Cardiac muscle cell (in vitro differentiated cells and primary cell): Measurements from ENCODE around the gene CYP27C1. TPM values are rescaled to one million over a fixed set of nuclear protein-coding genes. Genes with fewer than 3 reads are reported as not detected.
A peak's percentile ranks its signal among the peaks of the same experiment; 100 is the strongest.
"Not testable (repeated sequence)": the region's sequence is repeated elsewhere in the genome, so short reads cannot be mapped to it uniquely, and the experiment has no call there.

Source experiments
- DNase-seq, 2 donors: peaks; one replicate each; pipeline versions ENCODE4 v3.0.0 to v3.0.0-alpha.2; 2010 to 2017; ENCODE audit warnings: low read depth in 1 of 2, low spot score in 1 of 2
- H3K27ac ChIP-seq: fragments of 200-600 bp; sonication (generic); 2 replicates; pipeline ENCODE4 v1.5.1; 2016
- H3K27me3 ChIP-seq: fragments of 200-600 bp; sonication (generic); 2 replicates; pipeline ENCODE4 v1.6.0; 2016; ENCODE audit warnings: control low read depth
- H3K36me3 ChIP-seq: fragments of 200-600 bp; sonication (generic); 2 replicates; pipeline ENCODE4 v1.5.1; 2016; ENCODE audit warnings: control low read depth
- H3K4me1 ChIP-seq: fragments of 200-600 bp; sonication (generic); 2 replicates; pipeline ENCODE4 v1.8.1; 2017; ENCODE audit warnings: low read depth, mild to moderate bottlenecking, mixed run types
- H3K4me3 ChIP-seq: fragments of 200-600 bp; sonication (generic); 2 replicates; pipeline ENCODE4 v1.5.1; 2016; ENCODE audit warnings: mild to moderate bottlenecking
- H3K9me3 ChIP-seq: fragments of 200-600 bp; sonication (generic); 2 replicates; pipeline ENCODE4 v1.5.1; 2017; ENCODE audit warnings: low read depth, mild to moderate bottlenecking, control low read depth
- polyA plus RNA-seq: library from polyadenylated mRNA; unstranded; fragments of >200 nt; fragmentation: Nextera tagmentation; extraction: Ambion mirVana; gene quantifications from 2 replicates; pipeline ENCODE4 v1.2.1, GENCODE V29; 2016
- total RNA-seq: library from RNA; depleted of rRNA; stranded (reverse); fragments of >200 nt; gene quantifications from 2 replicates; pipeline ENCODE4 v1.2.3, GENCODE V29; 2016
- TF ChIP-seq, protein P1 (sequence below): IDR thresholded peaks from 2 replicates; pipeline ENCODE4 v1.5.1; 2012; ENCODE audit warnings: low read depth, mild to moderate bottlenecking, low read length

The CYP27C1 gene
- total and polyA plus RNA-seq, 2 experiments from 2014 or later: 1.5 to 3.6 TPM

GRCh38 chr2:127235082-127235702 lies 15.1 kb upstream of the CYP27C1 start:
- no peak for DNase-seq
- no peak overlapping the region for H3K4me3 ChIP-seq
- no peaks in the 10 kb centered on the region for H3K36me3 ChIP-seq
- H3K27me3 ChIP-seq: no peaks in the 10 kb centered on the region
- no peak overlapping the region for H3K27ac ChIP-seq
- TF ChIP-seq, protein P1, sequence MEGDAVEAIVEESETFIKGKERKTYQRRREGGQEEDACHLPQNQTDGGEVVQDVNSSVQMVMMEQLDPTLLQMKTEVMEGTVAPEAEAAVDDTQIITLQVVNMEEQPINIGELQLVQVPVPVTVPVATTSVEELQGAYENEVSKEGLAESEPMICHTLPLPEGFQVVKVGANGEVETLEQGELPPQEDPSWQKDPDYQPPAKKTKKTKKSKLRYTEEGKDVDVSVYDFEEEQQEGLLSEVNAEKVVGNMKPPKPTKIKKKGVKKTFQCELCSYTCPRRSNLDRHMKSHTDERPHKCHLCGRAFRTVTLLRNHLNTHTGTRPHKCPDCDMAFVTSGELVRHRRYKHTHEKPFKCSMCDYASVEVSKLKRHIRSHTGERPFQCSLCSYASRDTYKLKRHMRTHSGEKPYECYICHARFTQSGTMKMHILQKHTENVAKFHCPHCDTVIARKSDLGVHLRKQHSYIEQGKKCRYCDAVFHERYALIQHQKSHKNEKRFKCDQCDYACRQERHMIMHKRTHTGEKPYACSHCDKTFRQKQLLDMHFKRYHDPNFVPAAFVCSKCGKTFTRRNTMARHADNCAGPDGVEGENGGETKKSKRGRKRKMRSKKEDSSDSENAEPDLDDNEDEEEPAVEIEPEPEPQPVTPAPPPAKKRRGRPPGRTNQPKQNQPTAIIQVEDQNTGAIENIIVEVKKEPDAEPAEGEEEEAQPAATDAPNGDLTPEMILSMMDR: no peak
- no peaks in the 10 kb centered on the region for H3K9me3 ChIP-seq
- no peaks in the 10 kb centered on the region for H3K4me1 ChIP-seq

DNA sequence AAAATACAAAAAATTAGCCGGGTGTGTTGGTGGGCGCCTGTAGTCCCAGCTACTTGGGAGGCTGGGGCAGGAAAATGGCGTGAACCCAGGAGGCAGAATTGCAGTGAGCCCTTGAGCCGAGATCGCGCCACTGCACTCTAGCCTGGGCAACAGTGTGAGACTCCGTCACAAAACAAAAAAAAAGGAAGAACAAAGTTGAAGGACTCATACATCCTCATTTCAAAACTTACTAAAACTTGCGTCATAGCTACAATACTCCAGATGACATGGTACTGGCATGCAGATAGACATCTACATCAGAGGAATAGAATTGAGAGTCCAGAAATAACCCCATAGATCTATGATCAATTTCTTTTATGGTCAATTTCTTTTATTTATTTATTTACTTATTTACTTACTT lies 13.6 kb upstream of the CYP27C1 start:
- Histone ChIP-seq H3K4me1 (no peaks in the 10 kb centered on the region), H3K27ac (no peak overlapping the region), H3K36me3 (no peaks in the 10 kb centered on the region), H3K27me3 (no peaks in the 10 kb centered on the region), H3K9me3 (no peaks in the 10 kb centered on the region), H3K4me3 (no peak overlapping the region)
- TF ChIP-seq, protein P1: no peak
- no peak for DNase-seq

GRCh38 chr2:127231130-127231865 lies 11.2 kb upstream of the CYP27C1 start:
- no peak overlapping the region for H3K4me3 ChIP-seq
- no peaks in the 10 kb centered on the region for H3K4me1 ChIP-seq
- DNase-seq: peak in 1 of 2 donors; percentile 51
- no peak overlapping the region for H3K27ac ChIP-seq
- TF ChIP-seq, protein P1: no peak
- no peaks in the 10 kb centered on the region for H3K9me3 ChIP-seq
- H3K36me3 ChIP-seq: no peaks in the 10 kb centered on the region
- no peaks in the 10 kb centered on the region for H3K27me3 ChIP-seq

- no peak overlapping the region for H3K4me3 ChIP-seq
- TF ChIP-seq, protein P1: no peak
- no peaks in the 10 kb centered on the region for H3K36me3 ChIP-seq
- no peaks in the 10 kb centered on the region for H3K9me3 ChIP-seq
- no peak overlapping the region for H3K27ac ChIP-seq
- H3K27me3 ChIP-seq: no peaks in the 10 kb centered on the region
- no peaks in the 10 kb centered on the region for H3K4me1 ChIP-seq
- DNase-seq: no peak
Measured at GRCh38 chr2:127229555-127229954, 9.5 kb upstream of the CYP27C1 start.

DNA sequence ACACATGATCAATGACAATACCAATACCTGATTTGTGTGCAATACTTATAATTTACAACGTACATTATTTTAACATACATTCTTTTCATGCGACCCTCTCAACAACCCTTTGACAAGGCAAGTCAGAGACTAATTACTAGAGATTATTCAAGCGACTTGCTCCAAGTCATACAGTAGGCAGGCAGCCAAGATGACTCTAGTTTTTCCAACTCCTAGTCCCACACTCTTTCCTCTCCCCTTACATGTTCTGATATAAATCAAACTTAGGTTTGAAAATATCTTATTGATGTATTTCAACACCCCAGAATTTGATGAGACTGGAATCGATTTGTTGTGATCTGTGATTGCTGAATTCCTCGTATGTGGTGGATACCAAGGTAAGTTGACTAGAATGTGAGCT lies 8.0 kb upstream of the CYP27C1 start:
- Histone ChIP-seq H3K36me3 (no peaks in the 10 kb centered on the region), H3K4me3 (no peak overlapping the region), H3K27ac (no peak overlapping the region), H3K27me3 (no peaks in the 10 kb centered on the region), H3K4me1 (no peaks in the 10 kb centered on the region), H3K9me3 (no peaks in the 10 kb centered on the region)
- TF ChIP-seq, protein P1: no peak
- DNase-seq: peak in 1 of 2 donors; percentile 28

GRCh38 chr2:127227264-127227660 lies 7.2 kb upstream of the CYP27C1 start:
- H3K4me1 ChIP-seq, H3K27me3 ChIP-seq, H3K9me3 ChIP-seq, H3K36me3 ChIP-seq, H3K27ac ChIP-seq, DNase-seq, H3K4me3 ChIP-seq: not testable (repeated sequence)
